HG03378 (cell line): Measurements from ENCODE around the gene FYCO1.
"Not testable (repeated sequence)": the region's sequence is repeated elsewhere in the genome, so short reads cannot be mapped to it uniquely, and the experiment has no call there.

Experiments used
- ATAC-seq: cut with Tn5 transposase; IDR thresholded peaks from one replicate; pipeline ENCODE4 v1.9.1; 2021; ENCODE audit warnings: mild to moderate bottlenecking, moderate library complexity; ENCODE audit not compliant: unreplicated experiment

The FYCO1 gene

DNA sequence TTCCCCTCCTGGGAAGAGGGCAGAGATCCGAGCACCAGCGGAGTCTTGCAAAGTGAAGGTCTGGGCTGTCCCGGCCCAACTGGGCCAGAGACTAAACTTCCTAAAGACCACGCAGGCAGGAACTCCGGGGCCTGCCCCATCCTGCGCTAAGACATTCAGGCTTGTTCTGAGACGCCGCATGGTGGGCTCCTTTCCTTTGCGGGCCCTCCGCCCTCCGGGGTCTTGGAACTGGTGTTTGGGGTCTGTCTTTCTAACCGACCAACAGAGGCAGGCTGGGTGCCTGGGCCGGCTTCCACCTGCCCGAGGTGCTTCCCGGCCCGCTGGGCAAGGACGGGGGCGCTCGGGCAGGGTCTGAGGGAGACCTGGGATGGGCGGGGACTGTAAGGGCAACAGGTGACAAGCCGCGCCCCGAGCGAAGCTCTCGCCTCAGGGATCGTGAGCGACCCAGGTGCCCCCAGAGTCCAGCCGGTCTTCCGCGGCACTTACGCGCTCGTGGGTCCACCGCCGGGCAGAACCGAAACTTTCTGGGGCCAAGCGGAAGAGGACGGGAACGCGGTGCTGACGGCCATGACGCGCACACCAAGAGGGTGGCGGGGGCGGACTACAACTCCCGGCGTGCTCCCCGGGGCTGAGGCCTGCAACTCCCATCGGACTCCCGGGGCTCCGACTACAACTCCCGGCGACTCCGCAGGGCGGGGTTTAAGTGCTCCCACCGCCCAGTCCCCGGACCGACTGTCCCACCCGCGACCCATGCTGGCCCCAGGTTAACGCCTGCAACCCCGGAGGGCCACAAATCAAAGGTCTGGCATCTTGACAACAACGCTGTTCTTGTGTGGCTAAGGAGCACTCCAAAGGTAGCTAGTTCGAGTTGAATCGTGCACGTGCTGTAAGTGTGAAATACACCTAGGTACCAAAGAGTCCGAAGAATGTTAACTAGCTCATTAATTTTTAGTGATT, at the start of gene FYCO1:
Gene FYCO1 (minus strand): TSS at position 589 of the 957 bp plus-strand sequence. CDS start 10,914 bp downstream, outside the sequence.
- ATAC-seq: peak; percentile 57

DNA sequence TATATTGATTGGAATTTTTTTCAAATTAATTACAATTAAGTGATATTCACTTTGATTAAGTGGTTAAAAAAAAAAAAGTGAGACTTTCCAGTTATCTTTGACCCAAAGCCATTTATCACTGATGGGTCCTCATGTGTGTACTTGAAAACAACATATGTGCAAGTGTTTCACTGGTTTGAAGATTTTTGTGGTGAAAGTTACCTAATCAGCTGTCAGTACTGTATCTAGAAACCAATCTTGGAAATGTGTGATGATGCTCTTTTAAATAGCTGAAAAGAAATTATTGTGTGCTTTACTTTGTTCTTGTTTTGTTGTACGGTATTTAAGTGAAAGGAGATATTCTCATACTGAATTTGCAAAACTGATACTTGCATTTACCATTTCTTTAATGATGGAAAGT, 43.3 kb upstream of the FYCO1 start:
- ATAC-seq: no peak

DNA sequence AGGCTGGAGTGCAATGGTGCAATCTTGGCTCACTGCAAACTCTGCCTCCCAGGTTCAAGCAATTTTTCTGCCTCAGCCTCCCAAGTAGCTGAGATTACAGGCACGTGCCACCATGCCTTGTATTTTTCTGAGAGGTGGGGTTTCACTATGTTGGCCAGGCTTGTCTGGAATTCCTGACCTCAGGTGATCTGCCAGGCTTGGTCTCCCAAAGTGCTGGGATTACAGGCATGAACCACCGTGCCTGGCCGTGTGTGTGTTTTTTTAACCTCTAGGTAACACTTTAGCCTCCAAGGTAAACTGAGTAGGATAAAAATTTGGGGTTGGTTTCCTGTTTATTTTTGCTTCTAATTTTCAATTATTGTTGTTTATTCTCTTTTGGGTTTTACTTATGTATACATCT, 42.4 kb upstream of the FYCO1 start:
- ATAC-seq: not testable (repeated sequence)

DNA sequence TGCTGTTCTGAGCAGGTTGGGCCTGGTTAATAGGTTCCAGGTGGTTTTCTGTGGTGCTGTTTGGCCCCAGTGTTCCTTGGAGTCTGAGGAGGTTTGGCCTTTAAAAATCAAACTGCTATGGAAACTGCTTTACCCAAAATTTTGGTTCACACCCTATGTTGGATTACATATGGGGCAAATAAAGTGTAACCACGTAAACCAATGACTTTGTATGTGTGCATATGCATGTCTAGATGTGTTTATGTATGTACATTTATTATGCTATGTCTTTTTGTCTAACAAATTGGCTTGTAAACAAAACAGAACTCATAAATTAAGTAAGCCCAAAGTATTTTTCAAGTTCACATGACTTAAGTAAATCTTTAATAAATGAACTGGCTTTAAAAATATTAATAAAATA, 40.6 kb upstream of the FYCO1 start:
- ATAC-seq: no peak

DNA sequence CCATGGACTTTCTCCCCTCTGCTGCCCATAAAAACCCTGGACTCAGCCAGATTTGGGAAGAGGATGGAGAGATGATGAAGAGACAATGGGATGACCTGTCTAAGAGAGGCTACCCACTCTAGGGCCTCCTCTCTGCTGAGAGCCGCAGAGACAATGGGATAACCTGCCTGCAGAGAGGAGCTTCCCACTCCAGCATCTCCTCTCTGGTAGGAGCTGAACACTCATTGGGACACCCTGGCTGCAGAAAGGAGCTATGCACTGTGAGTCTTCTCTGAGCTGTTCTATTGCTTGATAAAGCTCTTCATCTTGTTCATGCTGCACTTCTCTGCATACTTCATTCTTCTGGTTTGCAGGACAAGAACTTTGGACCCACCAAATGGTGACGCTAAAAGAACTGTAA, 36.1 kb upstream of the FYCO1 start:
- no peak for ATAC-seq

DNA sequence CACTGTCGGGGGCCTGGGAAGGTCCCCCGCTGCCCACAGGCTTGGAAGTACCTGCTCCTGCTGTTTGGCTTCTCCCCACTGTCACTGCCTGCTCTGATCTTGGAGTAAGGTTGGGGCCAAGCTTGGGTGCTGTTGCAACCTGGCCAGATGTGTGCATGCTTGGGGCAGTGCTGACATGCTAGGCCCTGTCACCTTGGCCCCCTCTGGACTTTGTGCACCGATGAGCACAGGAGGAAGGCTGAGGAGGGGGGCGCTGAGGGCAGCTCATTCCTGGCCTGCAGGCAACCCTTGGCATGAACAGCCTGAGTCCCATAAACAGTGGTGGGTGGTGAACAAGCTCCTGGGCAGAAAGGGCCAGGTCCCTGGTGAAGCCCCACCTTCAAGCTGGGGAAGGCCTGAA, 35.6 kb upstream of the FYCO1 start:
- ATAC-seq: no peak

DNA sequence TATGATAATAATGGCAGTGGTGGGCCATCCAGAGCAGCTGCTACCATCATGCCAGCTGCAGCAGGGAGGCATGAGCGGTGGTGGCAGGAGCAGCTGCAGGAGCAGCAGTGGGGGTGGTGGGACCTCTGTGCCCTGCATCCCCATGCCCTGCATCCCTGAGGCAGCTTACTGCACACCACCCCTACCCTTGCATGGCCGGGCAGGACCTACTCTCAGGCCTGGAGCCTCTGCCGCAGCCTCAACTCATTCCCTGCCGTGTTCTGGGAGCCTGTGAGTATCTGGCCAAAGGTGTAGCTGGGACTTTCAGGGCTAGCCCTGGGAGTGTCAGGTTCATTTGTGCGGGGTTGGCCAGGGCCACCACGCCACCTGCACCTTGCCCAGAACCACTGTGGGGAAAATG, 35.0 kb upstream of the FYCO1 start:
- ATAC-seq: no peak

DNA sequence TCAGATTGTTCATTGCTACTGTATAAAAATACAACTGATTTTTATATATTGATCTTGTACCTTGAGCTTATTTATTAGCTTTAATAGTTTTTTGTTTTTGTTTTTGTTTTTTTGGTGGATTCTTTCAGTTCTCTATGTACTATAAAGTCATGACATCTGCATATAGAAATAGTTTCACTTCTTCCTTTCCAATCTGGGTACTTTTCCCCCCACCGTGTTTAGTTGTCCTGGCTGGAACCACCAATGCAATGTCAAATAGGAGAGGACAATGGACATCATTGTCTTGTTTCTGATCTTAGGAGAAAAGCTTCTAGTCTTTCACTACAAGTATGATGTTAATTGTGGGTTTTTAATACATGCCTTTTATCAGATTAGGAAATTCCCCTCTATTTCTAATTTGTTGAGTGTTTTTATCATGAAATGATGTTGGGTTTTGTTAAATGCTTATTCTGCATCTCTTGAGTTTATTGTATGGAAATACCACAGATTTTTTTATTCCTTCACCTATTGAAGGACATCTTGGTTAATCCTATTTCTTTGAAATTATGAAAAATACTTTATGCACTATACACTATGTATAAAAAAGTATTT, 34.4 kb upstream of the FYCO1 start:
- ATAC-seq: no peak

DNA sequence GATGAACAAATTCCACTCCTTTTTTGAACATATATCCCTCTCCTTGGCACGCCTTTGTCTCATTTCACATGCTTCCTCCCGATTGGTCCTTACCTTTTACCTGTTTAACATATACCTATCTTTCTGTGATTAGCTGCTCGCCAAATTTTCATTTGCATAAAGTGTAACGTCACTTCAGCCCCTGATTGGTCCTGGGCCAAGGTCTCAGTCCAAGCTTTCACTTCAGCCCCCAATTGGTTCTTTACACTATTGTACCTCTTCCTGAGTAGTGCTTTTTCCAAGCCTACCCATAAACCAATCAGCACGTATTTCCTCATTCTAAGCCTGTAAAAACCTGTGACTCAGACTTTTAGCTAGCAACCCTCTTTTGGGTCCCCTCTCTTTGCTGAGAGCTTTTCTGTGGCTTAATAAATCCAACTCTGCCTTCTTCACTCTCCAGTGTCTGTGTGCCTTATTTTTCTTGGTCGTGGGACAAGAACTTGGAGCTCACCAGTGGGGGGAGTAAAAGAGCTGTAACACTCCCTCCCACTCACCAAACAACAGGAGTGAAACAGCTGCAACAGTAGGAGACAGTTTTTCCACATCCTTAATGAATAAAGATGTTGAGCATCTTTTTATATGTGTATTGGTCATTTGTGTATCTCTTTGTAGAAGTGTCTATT, 32.2 kb upstream of the FYCO1 start:
- ATAC-seq: no peak

DNA sequence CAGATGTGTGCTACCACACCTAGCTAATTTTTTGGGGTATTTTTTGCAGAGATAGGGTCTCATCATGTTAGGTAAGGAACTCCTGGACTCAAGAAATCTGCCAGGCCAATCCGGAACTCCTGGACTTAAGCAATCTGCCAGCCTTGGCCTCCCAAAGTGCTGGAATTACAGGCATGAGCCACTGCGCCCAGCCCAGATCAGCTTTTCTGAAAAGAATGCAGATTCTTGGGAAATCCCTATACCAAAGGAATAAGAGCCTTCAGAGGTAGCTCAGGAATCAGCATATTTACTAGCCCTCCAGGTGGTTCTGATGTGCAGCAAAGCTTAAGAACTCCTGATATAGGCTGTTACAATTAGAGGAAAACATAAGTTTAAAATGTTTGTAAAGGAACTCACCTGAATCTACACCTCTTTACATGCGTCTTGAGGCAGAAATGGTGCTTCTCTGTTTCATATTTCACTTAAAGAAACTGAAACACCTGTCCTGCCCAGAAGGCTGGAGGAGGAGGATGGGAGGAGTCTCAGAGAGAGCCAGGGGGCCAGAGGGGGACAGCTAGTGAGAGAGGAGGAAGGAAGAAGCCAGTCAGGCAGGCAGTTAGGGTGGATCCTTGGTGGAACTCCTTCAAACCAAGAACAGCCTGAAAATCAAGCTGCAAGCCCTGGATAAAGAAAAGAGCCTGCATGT, 31.5 kb upstream of the FYCO1 start, which contains the start of gene XCR1:
Gene XCR1 (minus strand): TSS at position 463 of the 685 bp plus-strand sequence. CDS start 5,536 bp downstream, outside the sequence.
- ATAC-seq: no peak

DNA sequence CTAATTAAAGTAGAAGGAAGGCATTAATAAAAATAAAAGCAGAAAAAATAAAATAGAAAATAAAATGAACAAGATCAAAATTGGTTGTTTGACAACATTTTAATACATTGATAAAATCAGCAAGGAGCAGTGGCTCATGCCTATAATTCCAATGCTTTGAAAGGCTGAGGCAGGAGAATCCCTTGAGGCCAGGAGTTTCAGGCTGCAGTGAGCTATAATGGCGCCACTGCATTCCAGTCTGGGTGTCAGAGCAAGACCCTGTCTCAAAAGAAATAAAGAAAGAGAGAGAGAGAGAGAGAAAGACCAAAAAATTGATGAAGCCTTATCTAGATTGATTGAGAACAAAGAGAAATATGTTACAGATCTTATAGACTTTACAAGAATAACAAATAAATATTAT, 29.5 kb upstream of the FYCO1 start:
- no peak for ATAC-seq

DNA sequence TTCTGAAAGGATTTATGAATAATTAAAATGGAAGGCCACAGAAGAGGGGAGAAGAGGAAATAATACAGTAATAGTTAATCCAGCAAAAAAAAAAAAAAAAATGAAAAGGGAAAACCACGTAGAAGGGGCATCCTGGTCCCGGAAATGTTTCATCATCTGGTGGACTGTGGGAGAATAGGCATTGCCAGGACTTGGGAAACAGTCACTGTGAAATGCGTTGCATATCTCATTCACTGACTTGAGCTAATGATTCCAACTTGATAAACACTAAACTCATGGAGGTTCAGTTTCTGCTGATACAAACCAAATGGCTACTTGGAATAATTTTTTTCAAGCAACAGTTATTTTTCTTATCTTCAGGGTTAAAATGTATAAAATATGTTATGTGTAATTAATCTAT, 28.5 kb upstream of the FYCO1 start:
- ATAC-seq: no peak

DNA sequence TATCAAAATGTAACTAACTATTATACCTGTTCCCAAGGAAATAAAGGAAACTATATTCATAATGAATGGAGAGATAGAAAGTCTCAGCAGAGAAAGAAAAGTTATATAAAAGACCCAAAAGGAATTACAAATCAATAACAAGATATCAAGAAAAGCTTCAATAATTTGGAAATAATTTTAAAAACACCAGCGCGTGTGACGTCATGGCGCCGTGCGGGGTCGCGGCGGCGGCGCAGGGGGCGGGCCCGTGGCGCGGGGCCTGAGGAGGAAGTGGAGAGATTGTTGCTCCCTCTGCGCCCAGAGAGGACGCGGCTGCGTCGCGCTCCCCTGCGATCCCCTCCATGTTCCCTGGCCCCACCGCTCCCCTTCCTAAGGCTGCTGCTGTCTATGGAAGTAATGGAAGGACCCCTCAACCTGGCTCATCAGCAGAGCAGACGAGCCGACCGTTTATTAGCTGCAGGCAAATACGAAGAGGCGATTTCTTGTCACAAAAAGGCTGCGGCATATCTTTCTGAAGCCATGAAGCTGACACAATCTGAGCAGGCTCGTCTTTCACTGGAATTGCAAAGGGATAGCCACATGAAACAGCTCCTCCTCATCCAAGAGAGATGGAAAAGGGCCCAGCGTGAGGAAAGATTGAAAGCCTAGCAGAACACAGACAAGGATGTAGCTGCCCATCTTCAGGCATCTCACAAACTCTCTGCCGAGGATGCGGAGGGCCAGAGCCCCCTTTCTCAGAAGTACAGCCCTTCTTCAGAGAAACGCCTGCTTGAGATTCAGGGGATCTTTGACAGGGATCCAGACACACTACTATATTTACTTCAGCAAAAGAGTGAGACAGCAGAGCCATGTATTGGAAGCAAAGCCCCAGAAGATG, 27.5 kb upstream of the FYCO1 start:
- ATAC-seq: no peak

DNA sequence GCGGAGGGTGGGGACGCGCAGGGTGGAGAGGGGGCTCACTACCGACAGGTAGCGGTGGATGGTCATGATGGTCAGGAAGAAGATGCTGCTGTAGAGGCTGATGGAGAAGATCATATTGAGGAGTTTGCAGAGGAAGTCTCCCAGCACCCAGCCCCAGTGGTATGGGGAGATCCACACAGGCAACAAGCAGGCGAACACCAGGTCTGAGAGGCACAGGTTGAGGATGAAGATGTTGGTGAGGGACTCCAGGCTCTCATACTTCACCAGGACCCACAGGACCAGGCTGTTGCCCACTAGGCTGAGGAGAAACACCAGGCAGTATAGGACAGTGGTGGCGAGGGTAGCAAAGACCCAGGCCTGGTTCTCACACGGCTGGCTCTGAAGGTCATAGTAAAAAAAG, 25.9 kb upstream of the FYCO1 start:
- ATAC-seq: no peak

DNA sequence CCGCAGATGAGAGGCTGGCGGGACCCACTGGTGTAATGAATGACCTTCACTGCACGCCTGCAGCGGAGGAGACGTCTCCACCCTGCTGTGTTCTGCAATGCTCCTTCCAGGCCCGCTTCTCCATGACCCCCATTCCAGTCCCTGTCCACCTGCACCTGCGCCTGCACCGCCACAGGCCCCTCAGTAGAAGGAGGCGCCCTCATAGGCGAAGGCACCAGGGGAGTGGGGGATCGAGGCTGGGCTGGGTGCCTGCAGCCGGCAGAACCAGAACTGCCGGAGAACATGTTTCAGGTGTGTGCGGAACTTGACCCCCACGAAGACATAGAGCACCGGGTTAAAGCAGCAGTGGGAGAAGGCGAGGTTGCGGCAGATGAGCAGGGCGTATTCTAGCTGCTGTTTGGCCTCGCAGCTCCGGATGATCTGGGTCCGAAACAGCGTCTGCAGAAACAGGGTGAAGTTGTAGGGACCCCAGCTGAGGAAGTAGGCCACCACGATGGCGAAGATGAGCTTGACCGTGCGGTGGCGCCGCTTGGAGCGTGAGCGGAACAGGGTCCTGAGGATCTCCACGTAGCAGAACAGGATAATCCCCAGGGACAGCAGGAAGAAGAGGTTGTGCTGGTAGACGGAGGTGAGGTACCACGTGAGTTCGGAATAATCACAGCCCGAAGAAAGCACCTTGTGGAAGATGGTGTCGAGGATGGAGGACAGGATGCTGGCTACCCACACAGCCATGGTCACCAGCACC, 25.3 kb upstream of the FYCO1 start:
- ATAC-seq: no peak

DNA sequence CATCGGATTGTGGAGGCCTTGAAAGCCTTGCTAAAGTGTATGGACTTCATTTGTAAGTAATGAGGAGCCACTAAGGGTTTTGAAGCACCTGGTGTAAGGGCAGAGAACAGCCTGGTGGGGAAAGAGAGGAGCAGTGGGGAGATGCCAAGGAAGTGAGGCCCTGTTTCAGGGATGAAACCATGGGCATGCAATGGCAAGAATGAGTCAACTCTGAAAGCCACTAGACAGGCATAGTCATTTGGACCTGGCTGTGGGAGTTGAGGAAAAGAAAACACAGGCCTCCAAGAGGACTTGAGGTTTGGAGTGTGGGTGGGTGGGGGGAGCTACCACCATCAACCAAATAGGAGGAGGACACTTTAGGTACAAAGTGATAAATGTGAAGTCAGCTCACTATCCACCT, 24.1 kb upstream of the FYCO1 start:
- ATAC-seq: no peak

DNA sequence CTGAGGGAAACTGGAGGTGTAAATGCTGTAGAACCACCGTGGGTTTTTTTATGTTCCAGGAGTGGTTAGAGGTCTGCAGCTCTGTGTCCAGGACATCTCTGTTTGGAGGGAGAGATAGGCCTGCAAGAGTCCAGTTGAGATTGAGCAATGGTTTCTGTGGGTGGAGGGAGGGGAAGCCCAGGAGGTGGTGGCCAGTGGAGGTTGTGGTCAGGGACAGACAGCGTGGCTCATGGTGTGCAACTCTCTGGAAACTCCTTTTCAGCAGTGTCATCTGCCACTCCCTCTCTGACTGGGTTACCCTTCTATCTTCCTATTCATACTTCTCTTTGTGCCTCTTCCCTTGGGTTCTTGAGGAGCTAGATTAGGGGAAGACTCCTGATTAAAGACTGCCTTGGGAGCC, 22.1 kb upstream of the FYCO1 start:
- no peak for ATAC-seq

DNA sequence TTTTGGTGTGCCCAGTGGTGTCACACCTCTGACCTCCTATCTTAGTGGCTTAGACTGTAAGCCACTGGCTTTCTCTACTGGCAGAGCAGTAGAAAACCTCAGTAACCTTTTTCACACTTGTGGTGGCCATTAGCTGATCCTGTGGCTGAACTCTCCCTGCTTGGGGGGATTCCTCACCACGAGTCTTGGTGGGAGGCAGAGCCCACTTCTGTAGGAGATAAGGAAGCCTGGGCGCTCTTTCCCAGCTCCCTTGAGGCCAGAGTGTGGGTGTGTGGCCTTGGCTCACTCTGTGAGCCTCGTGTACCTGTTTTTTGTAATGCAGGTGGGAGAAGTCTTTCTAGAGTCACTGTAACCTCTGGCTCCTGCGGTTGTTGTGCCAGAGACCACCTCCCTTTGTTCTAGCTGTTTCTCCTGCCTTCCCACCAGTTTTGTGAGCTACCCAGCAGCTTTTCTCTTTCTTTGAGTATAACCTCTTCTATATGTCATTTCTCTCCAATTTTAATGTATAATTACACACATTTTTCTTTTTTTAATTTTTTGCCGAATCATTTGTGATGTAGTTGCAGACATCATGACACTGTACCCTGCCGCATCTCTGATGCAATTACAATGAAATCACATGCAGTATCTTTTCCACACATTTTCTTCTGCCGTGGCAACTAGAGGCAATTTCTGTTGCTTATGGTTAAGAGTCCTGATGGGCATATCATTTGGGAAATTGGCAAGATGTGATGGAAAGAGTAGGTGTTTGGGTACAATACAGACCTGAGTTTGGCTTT, 17.9 kb upstream of the FYCO1 start:
- ATAC-seq: no peak

DNA sequence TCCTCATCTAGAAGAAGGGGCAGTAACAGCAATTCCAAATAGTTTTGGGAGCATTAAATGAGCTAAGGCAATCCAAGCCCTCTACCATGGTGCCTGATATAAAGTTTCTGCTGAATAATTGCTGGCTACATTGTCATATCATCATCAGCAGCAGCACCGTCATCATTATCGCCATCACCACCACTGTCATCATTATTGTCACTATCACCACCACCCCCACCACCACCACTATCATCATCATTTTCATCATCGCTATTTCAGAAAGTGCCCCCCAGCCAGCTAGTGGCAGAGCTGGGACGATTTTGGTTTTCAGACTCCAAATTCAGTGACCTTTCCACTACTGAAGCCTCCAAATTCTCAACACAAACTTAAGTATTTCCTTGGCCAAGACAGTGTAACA, 16.6 kb upstream of the FYCO1 start:
- no peak for ATAC-seq
